SKM-1 (cell line): ENCODE measurements around the gene ORM1.
"Not testable (repeated sequence)": the region's sequence is repeated elsewhere in the genome, so short reads cannot be mapped to it uniquely, and the experiment has no call there.

Experiments
- DNase-seq: peaks from one replicate; lab custom pipeline; 2025; ENCODE audit not compliant: unreplicated experiment; lab: John Stamatoyannopoulos, UW

The ORM1 gene

GRCh38 chr9:114322831-114323531 is at the start of gene ORM1:
TSS of gene ORM1 (plus strand) at chr9:114323098. CDS start at chr9:114323134, 36 bp downstream.
- DNase-seq, result not testable (repeated sequence)

GRCh38 chr9:114273461-114273881 is 49.4 kb upstream of the ORM1 start:
- no peak for DNase-seq

- no peak for DNase-seq
These were observed 48.7 kb upstream of the ORM1 start for GRCh38 chr9:114274217-114274616.

- DNase-seq, result no peak
These were observed 47.5 kb upstream of the ORM1 start for GRCh38 chr9:114275246-114276004.

- DNase-seq, result no peak
These were observed 45.7 kb upstream of the ORM1 start for GRCh38 chr9:114276908-114277821.

GRCh38 chr9:114278356-114278755 is 44.5 kb upstream of the ORM1 start:
- DNase-seq, result no peak

GRCh38 chr9:114278881-114279570 is 43.9 kb upstream of the ORM1 start:
- DNase-seq, result no peak

GRCh38 chr9:114279693-114280092 is 43.2 kb upstream of the ORM1 start:
- no peak for DNase-seq

- DNase-seq, result no peak
These were observed 42.0 kb upstream of the ORM1 start for GRCh38 chr9:114280636-114281472.

GRCh38 chr9:114281473-114282103 is 41.3 kb upstream of the ORM1 start:
- no peak for DNase-seq

GRCh38 chr9:114282104-114282485 is 40.8 kb upstream of the ORM1 start:
- no peak for DNase-seq

GRCh38 chr9:114282507-114282906 is 40.4 kb upstream of the ORM1 start:
- no peak for DNase-seq

GRCh38 chr9:114282926-114283325 is 40.0 kb upstream of the ORM1 start:
- no peak for DNase-seq

- no peak for DNase-seq
These were observed 39.3 kb upstream of the ORM1 start for GRCh38 chr9:114283551-114284111.

- no peak for DNase-seq
These were observed 38.4 kb upstream of the ORM1 start for GRCh38 chr9:114284316-114285060.

GRCh38 chr9:114285166-114285867 is 37.6 kb upstream of the ORM1 start:
- DNase-seq, result no peak

GRCh38 chr9:114286146-114286679 is 36.7 kb upstream of the ORM1 start:
- no peak for DNase-seq
